Measurements from ENCODE around the gene MAPK1.
"Not testable (repeated sequence)": the region's sequence is repeated elsewhere in the genome, so short reads cannot be mapped to it uniquely, and the experiment has no call there.

MAPK1 gene

DNA sequence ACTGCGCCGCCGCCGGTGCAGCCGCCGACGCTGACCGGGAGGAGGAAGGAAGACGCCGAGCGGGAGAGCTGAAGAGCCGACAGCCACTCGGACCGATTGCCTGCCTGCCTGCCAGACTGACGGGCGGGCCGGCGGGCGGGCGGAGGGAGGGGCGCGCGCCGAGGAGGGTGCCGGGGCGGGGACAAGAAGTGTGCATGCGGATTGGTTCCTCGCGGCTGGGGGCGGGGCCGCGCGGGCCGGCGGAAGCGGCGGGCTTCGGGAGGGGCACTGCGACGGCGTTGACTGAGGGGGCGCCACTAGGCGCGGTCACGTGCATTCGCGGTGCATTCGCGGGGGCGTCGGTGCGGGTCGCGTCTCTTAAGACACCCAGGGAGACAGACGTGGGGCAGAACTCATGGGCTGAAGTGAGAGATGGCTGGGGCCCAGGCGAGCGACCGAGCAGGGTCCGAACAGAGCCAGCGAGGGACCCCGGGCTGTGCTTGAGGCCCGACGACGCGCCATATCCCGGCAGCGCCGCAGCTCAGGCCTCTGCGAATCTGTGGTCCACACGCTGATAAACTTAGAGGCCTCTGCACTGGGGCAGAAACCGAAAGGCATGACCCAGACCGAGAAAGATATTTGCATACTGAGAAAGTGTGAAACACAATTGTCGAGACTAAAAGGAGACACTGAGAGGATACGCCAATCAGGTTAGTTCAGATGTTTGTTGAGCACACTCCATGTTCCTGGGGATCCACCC lies at the start of gene MAPK1:
MAPK1 (minus strand) TSS at position 118 of the 739 bp plus-strand sequence. CDS start 205 bp downstream, outside the sequence.
- Mint-ChIP-seq H3K4me1 (peaks cover 36% of the 10 kb centered on the region), H3K36me3 (ENCODE audit: low read depth) (peaks cover 5% of the 10 kb centered on the region), H3K27ac (peak within 1 kb of the TSS; percentile 90 to 98 (median 93)), H3K27me3 (ENCODE audit: low read depth) (no peaks in the 10 kb centered on the region), H3K4me3 (peak within 1 kb of the TSS; percentile 91 to 100 (median 98)), H3K9me3 (no peaks in the 10 kb centered on the region)
- TF ChIP-seq, protein P1, sequence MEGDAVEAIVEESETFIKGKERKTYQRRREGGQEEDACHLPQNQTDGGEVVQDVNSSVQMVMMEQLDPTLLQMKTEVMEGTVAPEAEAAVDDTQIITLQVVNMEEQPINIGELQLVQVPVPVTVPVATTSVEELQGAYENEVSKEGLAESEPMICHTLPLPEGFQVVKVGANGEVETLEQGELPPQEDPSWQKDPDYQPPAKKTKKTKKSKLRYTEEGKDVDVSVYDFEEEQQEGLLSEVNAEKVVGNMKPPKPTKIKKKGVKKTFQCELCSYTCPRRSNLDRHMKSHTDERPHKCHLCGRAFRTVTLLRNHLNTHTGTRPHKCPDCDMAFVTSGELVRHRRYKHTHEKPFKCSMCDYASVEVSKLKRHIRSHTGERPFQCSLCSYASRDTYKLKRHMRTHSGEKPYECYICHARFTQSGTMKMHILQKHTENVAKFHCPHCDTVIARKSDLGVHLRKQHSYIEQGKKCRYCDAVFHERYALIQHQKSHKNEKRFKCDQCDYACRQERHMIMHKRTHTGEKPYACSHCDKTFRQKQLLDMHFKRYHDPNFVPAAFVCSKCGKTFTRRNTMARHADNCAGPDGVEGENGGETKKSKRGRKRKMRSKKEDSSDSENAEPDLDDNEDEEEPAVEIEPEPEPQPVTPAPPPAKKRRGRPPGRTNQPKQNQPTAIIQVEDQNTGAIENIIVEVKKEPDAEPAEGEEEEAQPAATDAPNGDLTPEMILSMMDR (IDR thresholded peaks at IDR 0.05; ENCODE audit: unreplicated experiment in 3 of 3), result peak; percentile 30 to 52 (median 34)

DNA sequence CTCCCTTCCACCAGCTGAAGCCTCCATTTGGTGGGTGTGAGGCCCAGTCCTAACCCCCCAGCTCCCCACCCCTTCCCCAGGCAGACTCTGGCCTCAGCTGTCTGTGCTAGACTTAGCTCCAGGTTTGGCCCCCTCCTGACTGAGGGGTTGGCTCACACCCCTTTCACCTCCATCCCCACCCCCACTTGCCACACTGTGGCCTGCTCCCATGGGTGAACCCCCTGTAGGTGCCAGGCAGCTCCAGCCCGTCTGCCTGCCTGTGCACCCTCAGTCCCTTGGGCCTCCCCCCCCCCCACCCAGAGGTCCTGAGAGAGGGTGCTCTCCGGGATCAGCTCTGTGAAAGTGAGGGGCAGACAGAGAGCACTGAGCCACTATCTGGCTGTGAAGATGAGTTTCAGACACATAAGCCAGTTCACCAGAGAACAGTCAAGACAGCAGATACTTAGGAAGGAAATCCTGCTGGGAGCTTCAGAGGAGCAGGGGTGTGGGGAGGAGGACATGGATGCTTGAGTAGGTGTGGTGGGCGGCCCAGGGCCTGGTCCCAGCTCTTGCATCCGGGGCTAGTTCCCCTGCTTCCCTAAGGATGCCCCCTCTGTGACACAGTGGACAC lies 49.0 kb upstream of the MAPK1 start:
- H3K9me3 Mint-ChIP-seq, result no peaks in the 10 kb centered on the region
- no peaks in the 10 kb centered on the region for H3K36me3 Mint-ChIP-seq (ENCODE audit: low read depth)
- no peak overlapping the region for H3K27ac Mint-ChIP-seq
- H3K4me3 Mint-ChIP-seq, result no peak overlapping the region
- H3K27me3 Mint-ChIP-seq (ENCODE audit: low read depth), result no peaks in the 10 kb centered on the region
- TF ChIP-seq, protein P1 (IDR thresholded peaks at IDR 0.05; ENCODE audit: unreplicated experiment in 3 of 3), result no peak
- H3K4me1 Mint-ChIP-seq, result peaks cover 10% of the 10 kb centered on the region

DNA sequence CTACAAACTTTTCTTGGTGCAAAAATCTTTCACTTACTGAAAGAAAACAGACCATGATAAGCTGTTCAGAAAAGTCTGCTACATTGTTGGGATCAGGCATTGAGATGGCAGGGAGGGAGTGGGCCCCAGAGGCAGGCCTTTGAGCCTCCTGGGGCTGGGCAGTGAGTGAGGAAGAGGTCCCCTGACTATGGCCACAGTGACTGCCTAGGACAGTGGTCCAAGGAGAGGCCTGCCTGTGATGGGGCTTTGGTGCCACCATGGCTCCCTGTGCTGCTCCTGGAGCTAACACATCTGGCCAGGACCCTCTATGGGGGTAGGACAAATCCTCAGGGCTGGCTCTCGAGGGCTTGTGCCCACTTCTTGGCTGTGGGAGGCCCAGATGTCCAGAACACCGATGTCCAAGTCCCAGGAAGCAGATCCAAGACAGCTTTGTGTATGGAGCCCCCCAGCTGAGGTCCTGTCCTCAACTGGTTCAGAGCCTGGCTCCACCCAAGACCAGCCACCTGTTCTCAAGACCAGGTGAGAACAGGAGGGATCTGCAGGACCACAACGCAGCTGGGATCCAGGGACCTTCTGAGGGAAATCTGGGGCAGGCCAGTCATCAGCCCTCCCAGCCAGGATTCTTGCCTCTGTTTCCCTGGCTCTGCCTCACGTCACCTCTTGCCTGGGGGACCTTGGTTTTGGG lies 48.3 kb upstream of the MAPK1 start:
- Mint-ChIP-seq H3K4me3 (no peak overlapping the region), H3K9me3 (no peaks in the 10 kb centered on the region), H3K4me1 (peaks cover 10% of the 10 kb centered on the region), H3K27me3 (ENCODE audit: low read depth) (no peaks in the 10 kb centered on the region), H3K36me3 (ENCODE audit: low read depth) (no peaks in the 10 kb centered on the region), H3K27ac (no peak overlapping the region)
- TF ChIP-seq, protein P1 (IDR thresholded peaks at IDR 0.05; ENCODE audit: unreplicated experiment in 3 of 3), result no peak

DNA sequence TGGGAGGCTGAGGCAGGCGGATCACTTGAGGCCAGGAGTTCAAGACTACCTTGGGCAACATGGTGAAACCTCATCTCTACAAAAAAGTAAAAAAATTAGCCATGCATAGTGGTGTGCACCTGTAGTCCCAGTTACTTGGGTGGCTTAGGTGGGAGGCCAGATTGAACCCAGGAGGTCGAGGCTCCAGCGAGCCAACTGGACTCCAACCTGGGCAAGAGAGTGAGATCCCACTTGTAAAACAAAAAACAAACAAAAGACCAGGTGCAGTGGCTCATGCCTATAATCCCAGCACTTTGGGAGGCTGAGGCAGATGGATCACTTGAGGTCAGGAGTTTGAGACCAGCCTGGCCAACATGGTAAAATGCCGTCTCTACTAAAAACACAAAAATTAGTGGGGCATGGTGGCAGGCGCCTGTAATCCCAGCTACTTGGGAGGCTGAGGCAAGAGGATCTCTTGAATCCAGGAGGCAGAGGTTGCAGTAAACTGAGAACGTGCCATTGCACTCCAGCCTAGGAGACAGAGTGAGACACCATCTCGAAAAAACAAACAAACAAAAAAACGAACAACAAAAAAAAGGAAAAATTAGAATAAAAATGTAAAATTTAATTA lies 46.7 kb upstream of the MAPK1 start:
- not testable (repeated sequence) for H3K36me3 Mint-ChIP-seq (ENCODE audit: low read depth)

DNA sequence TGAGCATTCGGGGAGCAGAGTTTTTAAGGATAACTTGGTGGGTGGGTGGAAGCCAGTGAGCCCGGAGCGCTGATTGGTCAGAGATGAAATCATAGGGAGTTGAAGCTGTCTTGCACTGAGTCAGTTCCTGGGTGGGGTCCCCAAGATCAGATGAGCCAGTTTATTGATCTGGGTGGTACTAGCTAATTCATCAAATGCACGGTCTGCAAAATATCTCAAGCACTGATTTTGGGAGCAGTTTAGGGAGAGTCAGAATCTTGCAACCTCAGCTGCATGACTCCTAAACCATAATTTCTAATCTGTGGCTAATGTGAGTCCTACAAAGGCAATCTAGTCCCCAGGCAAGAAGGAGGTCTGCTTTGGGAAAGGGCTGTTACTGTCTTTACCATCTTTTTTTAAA lies 42.9 kb upstream of the MAPK1 start:
- H3K4me3 Mint-ChIP-seq; H3K9me3 Mint-ChIP-seq; H3K4me1 Mint-ChIP-seq; H3K27ac Mint-ChIP-seq; H3K27me3 Mint-ChIP-seq (ENCODE audit: low read depth); H3K36me3 Mint-ChIP-seq (ENCODE audit: low read depth): not testable (repeated sequence)

More for the DNA sequence above, 46.7 kb upstream of the MAPK1 start:
- not testable (repeated sequence) for H3K9me3 Mint-ChIP-seq; H3K27me3 Mint-ChIP-seq (ENCODE audit: low read depth); H3K27ac Mint-ChIP-seq; H3K4me3 Mint-ChIP-seq
- H3K4me1 Mint-ChIP-seq, result peaks cover 10% of the 10 kb centered on the region

DNA sequence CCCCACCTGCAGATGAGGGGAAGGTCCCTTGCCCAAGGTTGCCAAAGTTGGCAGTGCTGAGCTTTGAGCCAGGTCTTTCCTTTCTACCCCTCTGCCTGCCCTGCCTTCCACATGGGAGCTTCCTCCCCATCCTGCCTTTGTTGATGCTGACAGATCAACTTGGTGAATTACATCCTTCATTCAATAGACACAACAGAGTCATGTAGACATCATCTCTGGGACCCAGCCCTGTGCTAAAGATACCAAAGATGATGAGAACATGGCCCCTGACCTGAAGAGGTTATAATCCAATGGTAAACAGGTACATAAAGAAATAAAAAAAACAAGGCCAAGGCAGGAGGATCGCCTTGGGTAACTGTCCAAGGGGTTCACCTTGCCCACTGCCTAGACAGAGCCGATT lies 42.4 kb upstream of the MAPK1 start:
- H3K4me3 Mint-ChIP-seq, result no peak overlapping the region
- no peaks in the 10 kb centered on the region for H3K36me3 Mint-ChIP-seq (ENCODE audit: low read depth)
- H3K27me3 Mint-ChIP-seq (ENCODE audit: low read depth), result no peaks in the 10 kb centered on the region
- TF ChIP-seq, protein P1 (IDR thresholded peaks at IDR 0.05; ENCODE audit: unreplicated experiment in 3 of 3), result no peak
- H3K9me3 Mint-ChIP-seq, result no peaks in the 10 kb centered on the region
- H3K4me1 Mint-ChIP-seq, result no peaks in the 10 kb centered on the region
- H3K27ac Mint-ChIP-seq, result no peak overlapping the region

All from nephron (organoid).